Natural killer cell treated with Interleukin-12 subunit alpha and Interleukin-12 subunit beta and Interleukin-15 and Interleukin-18, amount 100 ng/mL, for 72 hours (primary cell): Measurements from ENCODE around the gene LIPA. TPM values are rescaled to one million over a fixed set of nuclear protein-coding genes. Genes with fewer than 3 reads are reported as not detected.

ENCODE experiments used
- ATAC-seq, 2 donors: fragments of 150-1000 bp; cut with Tn5 transposase in 1 of 2; sonication (Bioruptor Pico), chemical (Tn5 transposase) in 1 of 2; 2 replicates each; pipeline ENCODE4 v1.10.0; 2021
- DNase-seq: peaks from one replicate; pipeline ENCODE4 v3.0.0; 2022; ENCODE audit warnings: low spot score
- H3K27ac Mint-ChIP-seq, 2 donors: 1 replicate in 1 of 2; 2 replicates in 1 of 2; pipeline ENCODE4 v1.8.0; 2022; ENCODE audit warnings: mixed read lengths in 2 of 2, mild to moderate bottlenecking in 1 of 2, moderate library complexity in 1 of 2
- H3K27me3 Mint-ChIP-seq, 2 donors: 1 replicate in 1 of 2; 2 replicates in 1 of 2; pipeline ENCODE4 v1.8.0; 2022; ENCODE audit warnings: mixed read lengths in 2 of 2
- H3K36me3 Mint-ChIP-seq: one replicate; pipeline ENCODE4 v1.8.0; 2022; ENCODE audit warnings: mixed read lengths
- H3K4me1 Mint-ChIP-seq, 2 donors: 1 replicate in 1 of 2; 2 replicates in 1 of 2; pipeline ENCODE4 v1.8.0; 2022; ENCODE audit warnings: low read depth in 2 of 2, mixed read lengths in 2 of 2, mild to moderate bottlenecking in 1 of 2
- H3K4me3 Mint-ChIP-seq: one replicate; pipeline ENCODE4 v1.8.0; 2022; ENCODE audit warnings: mixed read lengths
- H3K9me3 Mint-ChIP-seq: 2 replicates; pipeline ENCODE4 v1.8.0; 2022; ENCODE audit warnings: mixed read lengths
- total RNA-seq, 2 donors: library from RNA; stranded (reverse); gene quantifications; one replicate each; pipeline ENCODE4 v1.2.3, GENCODE V29; 2022

The LIPA gene
- total RNA-seq, 2 donors from 2014 or later, result 13.0 to 24.8 TPM

GRCh38 chr10:89280508-89280907 lies 28.9 kb upstream of the LIPA start:
- Mint-ChIP-seq H3K4me3 (no peak overlapping the region), H3K27ac (no peak overlapping the region)

GRCh38 chr10:89279421-89279869 lies 27.9 kb upstream of the LIPA start:
- Mint-ChIP-seq H3K36me3 (no peaks in the 10 kb centered on the region), H3K4me3 (no peak overlapping the region), H3K27ac (no peak overlapping the region), H3K27me3 (peaks cover 0 to 13% of the 10 kb centered on the region in 2 donors), H3K4me1 (no peaks in the 10 kb centered on the region), H3K9me3 (no peaks in the 10 kb centered on the region)
- ATAC-seq, result no peak
- DNase-seq, result no peak

More at GRCh38 chr10:89280508-89280907, 28.9 kb upstream of the LIPA start:
- ATAC-seq, result no peak
- no peak for DNase-seq
- H3K27me3 Mint-ChIP-seq, result peaks cover 8 to 19% of the 10 kb centered on the region in 2 donors
- H3K9me3 Mint-ChIP-seq, result no peaks in the 10 kb centered on the region
- H3K4me1 Mint-ChIP-seq, result no peaks in the 10 kb centered on the region
- H3K36me3 Mint-ChIP-seq, result no peaks in the 10 kb centered on the region

DNA sequence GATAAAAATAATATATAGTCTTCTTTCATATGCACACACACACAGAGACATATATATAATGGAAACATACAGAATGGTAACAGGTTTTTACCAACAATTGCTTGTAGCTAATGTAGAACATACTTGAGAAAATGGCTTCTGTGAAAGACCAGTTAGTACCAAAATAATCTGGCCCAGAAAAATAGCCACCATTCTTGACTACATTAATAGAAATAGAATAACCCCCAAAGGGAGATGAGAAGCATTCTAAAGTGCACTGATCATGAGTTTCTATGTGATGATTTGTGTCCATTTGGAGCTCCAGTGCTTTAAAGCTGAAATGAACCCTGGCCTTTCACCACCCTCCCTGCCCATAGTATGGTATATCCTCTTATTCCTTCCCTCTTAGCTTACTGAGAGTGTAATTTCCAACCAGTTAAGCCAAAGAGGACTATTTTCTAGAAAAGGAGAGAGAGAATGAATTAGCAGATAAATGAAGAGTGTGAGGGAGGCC lies 27.4 kb upstream of the LIPA start:
- no peaks in the 10 kb centered on the region for H3K36me3 Mint-ChIP-seq
- H3K4me3 Mint-ChIP-seq, result no peak overlapping the region
- H3K4me1 Mint-ChIP-seq, result no peaks in the 10 kb centered on the region
- H3K9me3 Mint-ChIP-seq, result no peaks in the 10 kb centered on the region
- DNase-seq (no peak), ATAC-seq (no peak)
- peaks cover 0 to 13% of the 10 kb centered on the region in 2 donors for H3K27me3 Mint-ChIP-seq
- H3K27ac Mint-ChIP-seq, result no peak overlapping the region

DNA sequence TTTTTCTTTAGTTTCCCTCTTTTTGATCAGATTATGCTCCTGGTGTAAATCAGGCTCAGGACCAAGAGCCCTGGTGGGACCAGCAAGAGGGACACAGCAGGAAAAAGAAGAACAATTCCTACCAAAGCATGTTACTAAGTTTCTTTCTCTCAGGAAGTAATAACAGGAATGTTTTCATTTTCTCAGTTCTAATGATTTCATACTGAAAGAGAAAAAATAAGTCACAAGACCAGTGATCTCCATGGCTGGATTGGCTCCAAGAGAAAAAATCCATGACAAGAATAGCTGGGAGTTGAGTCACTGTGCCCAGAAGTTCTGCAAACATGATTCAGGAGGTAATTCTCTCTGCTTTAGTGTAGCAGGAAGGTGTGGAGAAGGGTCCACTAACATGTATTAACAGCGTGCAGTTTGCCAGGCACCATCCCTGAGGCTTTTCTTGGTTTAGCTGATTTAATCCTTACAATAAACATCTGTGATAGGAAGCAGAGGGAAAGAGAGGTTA lies 26.5 kb upstream of the LIPA start:
- no peak overlapping the region for H3K4me3 Mint-ChIP-seq
- DNase-seq (no peak), ATAC-seq (no peak)
- H3K4me1 Mint-ChIP-seq, result no peaks in the 10 kb centered on the region
- no peaks in the 10 kb centered on the region for H3K9me3 Mint-ChIP-seq
- peaks cover 0 to 17% of the 10 kb centered on the region in 2 donors for H3K27me3 Mint-ChIP-seq
- H3K36me3 Mint-ChIP-seq, result no peaks in the 10 kb centered on the region
- H3K27ac Mint-ChIP-seq, result no peak overlapping the region

- no peaks in the 10 kb centered on the region for H3K4me1 Mint-ChIP-seq
- no peaks in the 10 kb centered on the region for H3K9me3 Mint-ChIP-seq
- H3K4me3 Mint-ChIP-seq, result no peak overlapping the region
- no peak for ATAC-seq
- no peaks in the 10 kb centered on the region for H3K36me3 Mint-ChIP-seq
- DNase-seq, result no peak
- H3K27me3 Mint-ChIP-seq, result peaks cover 0 to 22% of the 10 kb centered on the region in 2 donors
- no peak overlapping the region for H3K27ac Mint-ChIP-seq
These were observed 23.8 kb upstream of the LIPA start for GRCh38 chr10:89275383-89275782.

- Mint-ChIP-seq H3K4me1 (no peaks in the 10 kb centered on the region), H3K36me3 (no peaks in the 10 kb centered on the region), H3K27me3 (peaks cover 0 to 22% of the 10 kb centered on the region in 2 donors), H3K27ac (no peak overlapping the region), H3K9me3 (no peaks in the 10 kb centered on the region), H3K4me3 (no peak overlapping the region)
- DNase-seq (no peak), ATAC-seq (no peak)
These were observed 23.4 kb upstream of the LIPA start for GRCh38 chr10:89274928-89275327.

- Mint-ChIP-seq H3K27ac (no peak overlapping the region), H3K4me1 (no peaks in the 10 kb centered on the region)
These were observed 22.1 kb upstream of the LIPA start for GRCh38 chr10:89273680-89274079.

GRCh38 chr10:89271532-89271931 lies 20.0 kb upstream of the LIPA start:
- no peaks in the 10 kb centered on the region for H3K9me3 Mint-ChIP-seq
- H3K4me3 Mint-ChIP-seq, result no peak overlapping the region
- H3K27ac Mint-ChIP-seq, result no peak overlapping the region
- peaks cover 4 to 5% of the 10 kb centered on the region in 2 donors for H3K4me1 Mint-ChIP-seq
- DNase-seq (no peak), ATAC-seq (no peak)
- peaks cover 0 to 13% of the 10 kb centered on the region in 2 donors for H3K27me3 Mint-ChIP-seq
- no peaks in the 10 kb centered on the region for H3K36me3 Mint-ChIP-seq

More at GRCh38 chr10:89273680-89274079, 22.1 kb upstream of the LIPA start:
- no peak overlapping the region for H3K4me3 Mint-ChIP-seq
- no peak for ATAC-seq
- no peak for DNase-seq
- no peaks in the 10 kb centered on the region for H3K36me3 Mint-ChIP-seq
- H3K27me3 Mint-ChIP-seq, result peaks cover 0 to 20% of the 10 kb centered on the region in 2 donors
- H3K9me3 Mint-ChIP-seq, result no peaks in the 10 kb centered on the region

DNA sequence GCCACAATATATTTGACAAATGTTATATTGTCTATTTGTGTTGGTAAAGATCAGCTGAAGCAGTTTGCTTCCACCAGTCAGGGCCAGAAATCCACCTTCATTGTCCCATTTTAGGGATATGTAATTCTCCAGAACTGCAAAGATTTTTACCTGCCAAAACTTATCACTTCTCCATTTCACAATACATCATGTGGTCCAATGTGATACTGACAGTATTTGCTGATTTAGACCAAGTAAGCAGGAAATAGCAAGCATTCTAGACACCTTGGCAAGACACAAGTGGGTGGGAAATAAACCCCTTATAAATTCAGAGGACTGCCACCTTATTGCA lies 18.5 kb upstream of the LIPA start:
- peaks cover 4 to 5% of the 10 kb centered on the region in 2 donors for H3K4me1 Mint-ChIP-seq
- H3K27me3 Mint-ChIP-seq, result peaks cover 0 to 13% of the 10 kb centered on the region in 2 donors
- H3K4me3 Mint-ChIP-seq, result no peak overlapping the region
- H3K27ac Mint-ChIP-seq, result no peak overlapping the region
- ATAC-seq, result no peak
- no peaks in the 10 kb centered on the region for H3K9me3 Mint-ChIP-seq
- DNase-seq, result no peak
- no peaks in the 10 kb centered on the region for H3K36me3 Mint-ChIP-seq

GRCh38 chr10:89269433-89270152 lies 18.0 kb upstream of the LIPA start:
- ATAC-seq (no peak), DNase-seq (no peak)
- Mint-ChIP-seq H3K4me1 (peaks cover 4 to 5% of the 10 kb centered on the region in 2 donors), H3K9me3 (no peaks in the 10 kb centered on the region), H3K36me3 (no peaks in the 10 kb centered on the region), H3K27ac (no peak overlapping the region), H3K27me3 (peaks cover 0 to 13% of the 10 kb centered on the region in 2 donors), H3K4me3 (no peak overlapping the region)

DNA sequence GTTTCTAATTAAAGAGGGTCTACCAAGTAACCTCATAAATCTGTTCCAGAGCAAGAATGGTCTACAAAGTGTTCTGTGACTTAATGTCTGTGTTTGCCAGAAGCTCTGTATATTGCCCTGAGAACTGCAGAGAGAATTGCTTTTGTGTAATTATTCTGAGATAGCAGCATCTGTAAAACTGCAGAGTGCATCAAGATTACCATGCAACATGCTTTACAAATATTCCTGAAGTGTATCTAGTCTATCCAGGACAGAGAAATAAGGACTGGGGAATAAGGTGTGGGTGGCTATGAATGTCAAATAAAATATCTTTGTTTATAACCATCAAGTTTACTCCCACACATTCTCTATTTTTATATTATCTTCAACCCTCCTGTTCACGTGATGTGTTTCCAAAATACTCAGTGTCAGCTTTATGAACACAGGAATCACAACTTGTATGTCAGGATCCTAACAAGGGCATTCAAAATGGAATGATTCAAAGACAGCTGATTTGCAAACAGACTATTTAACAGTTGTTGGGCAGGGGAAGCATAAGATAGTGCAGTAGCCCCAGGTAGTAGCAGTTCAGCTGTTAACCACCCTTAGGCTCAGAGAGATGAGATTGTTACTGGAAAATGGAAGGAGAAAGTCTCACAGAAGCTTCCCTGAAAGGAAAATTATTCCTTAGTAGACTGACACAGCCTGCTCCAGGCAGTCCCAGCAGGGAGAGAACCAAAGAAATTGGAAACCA lies 15.3 kb upstream of the LIPA start:
- no peaks in the 10 kb centered on the region for H3K9me3 Mint-ChIP-seq
- H3K4me1 Mint-ChIP-seq, result peaks cover 4 to 5% of the 10 kb centered on the region in 2 donors
- peaks cover 0 to 8% of the 10 kb centered on the region in 2 donors for H3K27me3 Mint-ChIP-seq
- ATAC-seq (no peak), DNase-seq (no peak)
- H3K27ac Mint-ChIP-seq, result no peak overlapping the region
- no peak overlapping the region for H3K4me3 Mint-ChIP-seq
- H3K36me3 Mint-ChIP-seq, result no peaks in the 10 kb centered on the region

GRCh38 chr10:89263531-89263930 lies 12.0 kb upstream of the LIPA start:
- Mint-ChIP-seq H3K36me3 (no peaks in the 10 kb centered on the region), H3K4me1 (peaks cover 4 to 5% of the 10 kb centered on the region in 2 donors), H3K27me3 (peaks cover 7% of the 10 kb centered on the region in 2 donors), H3K27ac (no peak overlapping the region), H3K9me3 (no peaks in the 10 kb centered on the region), H3K4me3 (no peak overlapping the region)
- ATAC-seq (no peak), DNase-seq (no peak)

GRCh38 chr10:89263091-89263490 lies 11.5 kb upstream of the LIPA start:
- no peaks in the 10 kb centered on the region for H3K36me3 Mint-ChIP-seq
- ATAC-seq (no peak), DNase-seq (no peak)
- H3K27me3 Mint-ChIP-seq, result peaks cover 7 to 8% of the 10 kb centered on the region in 2 donors
- no peaks in the 10 kb centered on the region for H3K9me3 Mint-ChIP-seq
- H3K4me1 Mint-ChIP-seq, result peaks cover 4 to 5% of the 10 kb centered on the region in 2 donors
- no peak overlapping the region for H3K4me3 Mint-ChIP-seq
- H3K27ac Mint-ChIP-seq, result no peak overlapping the region
